Measurements from ENCODE around the gene PEPD.

PEPD gene

GRCh38 chr19:33435706-33436359 is 85.8 kb downstream of the PEPD start:
- no peak for DNase-seq

DNA sequence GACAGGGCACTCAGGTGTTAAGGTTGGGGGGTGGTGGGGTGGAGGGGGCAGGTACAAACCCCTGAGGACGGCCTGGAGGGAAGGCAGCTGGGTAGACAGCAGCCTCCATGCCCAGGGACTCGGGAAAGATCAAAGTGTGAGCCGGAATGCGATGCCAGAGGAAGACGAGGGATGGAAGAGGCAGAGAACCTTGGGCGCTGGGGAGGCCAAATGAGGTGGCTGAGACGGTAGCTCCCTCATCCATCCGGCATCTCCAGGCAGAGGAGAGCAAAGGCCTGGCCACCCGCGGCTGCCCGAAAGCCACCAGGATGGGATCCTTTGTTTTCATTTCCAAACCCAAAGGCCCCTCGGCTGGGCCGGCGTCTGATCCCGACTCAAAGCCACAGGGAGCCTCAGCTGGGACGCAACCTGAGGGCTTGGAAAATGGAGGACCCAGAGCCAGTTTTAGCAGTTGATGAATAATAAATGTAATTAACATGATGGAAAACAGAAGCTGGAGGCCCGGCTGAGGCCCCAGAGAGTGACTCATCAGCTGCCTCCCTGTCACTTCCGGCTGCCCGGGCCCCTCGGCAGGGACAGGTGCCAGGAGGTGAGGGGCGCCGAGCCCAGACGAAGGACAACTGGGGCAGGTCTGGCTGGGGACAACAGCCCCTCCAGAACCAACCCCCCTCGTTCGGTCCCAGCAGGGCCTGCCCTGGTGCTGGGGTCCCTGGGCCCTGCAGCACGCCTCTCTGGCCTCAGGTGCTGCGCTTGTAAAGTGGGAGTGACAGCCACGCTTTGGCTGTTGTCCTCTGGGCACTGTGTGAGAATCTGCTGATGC is 86.5 kb downstream of the PEPD start:
- DNase-seq, result peak; percentile 58

- no peak for DNase-seq
Measured at GRCh38 chr19:33434069-33434885, 87.3 kb downstream of the PEPD start.

DNA sequence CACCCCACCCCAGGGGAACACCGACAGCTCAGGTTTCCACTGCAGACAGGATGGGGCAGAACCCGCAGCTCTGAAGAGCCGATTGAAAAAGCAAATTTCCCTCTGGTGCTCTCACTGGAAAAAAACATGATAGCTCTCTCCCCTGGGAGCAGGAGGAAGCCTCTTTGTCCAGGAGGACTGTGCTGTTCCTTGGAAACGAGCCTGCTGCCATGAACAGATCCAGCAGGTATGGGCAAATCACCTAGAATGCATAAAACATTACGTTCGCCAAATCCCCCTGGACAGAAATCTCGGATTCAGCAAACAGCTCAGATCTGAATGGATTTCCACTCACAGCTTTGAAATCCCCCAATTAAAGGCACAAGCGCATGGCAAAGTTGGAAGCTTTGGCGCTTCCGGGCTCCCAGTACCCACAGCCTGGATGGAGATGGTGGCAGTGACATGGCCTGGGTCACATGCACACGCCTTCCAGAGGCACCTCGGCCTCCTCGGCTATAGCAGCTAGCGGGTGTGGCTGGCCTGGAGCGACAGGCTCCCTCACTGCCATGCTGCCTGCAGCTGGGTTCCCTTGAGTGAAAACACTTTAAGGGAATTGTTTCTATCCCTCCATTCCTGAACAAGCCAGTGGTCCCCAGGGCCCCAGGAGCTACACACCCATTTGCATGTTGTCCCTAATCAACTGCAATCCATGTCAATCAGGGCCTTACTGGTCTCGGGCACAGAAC is 89.0 kb downstream of the PEPD start:
- DNase-seq, result no peak

GRCh38 chr19:33432015-33432414 is 89.6 kb downstream of the PEPD start:
- DNase-seq, result no peak

- DNase-seq, result peak; percentile 55
Measured at GRCh38 chr19:33430674-33431277, 90.8 kb downstream of the PEPD start.

DNA sequence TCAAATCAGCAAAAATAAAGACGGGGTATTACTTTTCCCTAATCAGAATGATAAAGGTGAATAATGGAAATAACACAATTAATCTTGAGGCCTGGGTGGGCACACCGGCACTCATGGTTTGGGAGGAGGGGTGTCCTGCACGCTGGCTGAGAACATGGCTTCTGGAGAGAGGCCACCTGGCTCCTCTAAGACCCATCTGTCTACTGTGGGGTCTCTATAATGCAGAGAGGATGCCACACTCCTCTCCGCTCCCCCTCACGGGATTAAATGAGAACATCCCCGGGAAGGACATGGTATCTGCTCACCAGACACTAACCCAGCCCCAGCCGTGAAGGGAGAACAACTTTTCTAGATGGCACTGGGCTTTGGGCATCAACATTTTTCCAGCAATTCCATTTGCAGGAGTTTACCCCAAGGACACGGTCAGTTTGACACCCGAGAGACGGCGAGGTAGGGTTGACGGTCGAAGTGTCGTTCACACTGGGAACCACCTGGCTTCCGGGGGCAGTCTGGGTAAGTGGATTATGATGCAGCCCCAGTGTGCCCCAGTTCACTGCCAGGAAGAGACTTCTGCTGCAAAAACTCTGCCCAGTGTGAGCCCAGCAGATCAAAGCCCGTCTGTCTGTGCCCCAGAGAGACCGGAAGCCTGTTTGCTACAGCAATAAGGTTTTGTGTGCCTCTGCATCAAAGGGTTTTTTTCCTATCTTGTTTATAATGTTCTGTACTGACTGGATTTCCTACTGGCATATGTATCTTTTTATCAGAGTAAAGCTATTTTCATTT is 91.5 kb downstream of the PEPD start:
- no peak for DNase-seq

- no peak for DNase-seq
Measured at GRCh38 chr19:33428627-33429125, 92.9 kb downstream of the PEPD start.

- DNase-seq, result no peak
Measured at GRCh38 chr19:33427801-33428626, 93.6 kb downstream of the PEPD start.

DNA sequence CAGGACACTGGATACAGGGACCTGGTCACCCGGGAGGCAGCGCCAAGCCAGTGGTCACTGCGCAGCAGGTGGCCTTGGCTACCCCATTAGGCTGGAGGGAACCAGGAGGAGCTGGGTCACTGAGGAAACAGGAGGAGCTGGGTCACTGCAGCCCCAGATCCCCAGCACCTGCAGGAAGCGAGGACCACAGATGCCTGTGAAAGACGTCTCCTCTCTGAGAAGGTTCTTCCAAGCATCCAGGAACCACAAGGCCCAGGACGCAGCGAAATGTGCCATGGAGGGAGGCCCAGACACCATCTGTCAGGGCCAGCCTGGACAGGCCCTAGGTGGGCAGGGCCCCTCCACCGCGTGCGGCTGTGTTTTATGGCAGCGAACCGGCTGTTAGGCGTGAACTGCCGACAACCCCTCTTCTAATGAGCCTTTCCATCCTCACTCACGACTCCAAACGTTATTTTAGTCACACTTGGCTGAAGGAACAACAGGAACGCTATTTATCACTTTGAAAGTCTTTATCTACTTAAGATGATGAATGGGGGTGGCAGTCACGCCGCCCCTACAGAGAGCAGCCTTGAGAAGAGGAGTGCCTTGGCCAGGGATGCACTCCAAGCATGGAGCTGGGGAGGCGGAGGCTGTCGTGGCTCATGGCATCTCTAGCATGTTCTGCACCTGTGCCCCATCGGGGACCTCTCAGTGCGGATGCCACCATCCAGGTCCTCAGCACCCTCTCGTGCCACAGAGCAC is 94.8 kb downstream of the PEPD start:
- DNase-seq, result no peak

GRCh38 chr19:33424181-33424580 is 97.4 kb downstream of the PEPD start:
- no peak for DNase-seq

GRCh38 chr19:33422369-33423180 is 99.0 kb downstream of the PEPD start:
- DNase-seq, result no peak

DNA sequence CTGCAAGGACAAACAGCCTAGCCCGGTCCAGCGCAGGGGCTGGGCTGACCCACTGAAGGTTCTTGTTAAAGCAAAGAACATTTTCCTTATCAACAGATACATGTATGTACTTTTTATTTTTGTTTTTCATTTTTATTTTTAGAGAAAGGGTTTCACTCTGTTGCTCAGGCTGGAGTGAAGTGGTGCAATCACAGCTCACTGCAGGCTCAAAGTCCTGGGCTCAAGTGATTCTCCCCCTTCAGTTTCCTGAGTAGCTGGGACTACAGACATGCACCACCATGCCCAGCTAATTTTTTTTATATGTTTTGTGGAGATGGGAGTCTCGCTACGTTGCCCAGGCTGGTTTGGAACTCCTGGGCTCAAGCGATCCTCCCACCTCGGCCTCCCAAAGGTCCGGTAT is 100.2 kb downstream of the PEPD start:
- DNase-seq, result no peak

DNA sequence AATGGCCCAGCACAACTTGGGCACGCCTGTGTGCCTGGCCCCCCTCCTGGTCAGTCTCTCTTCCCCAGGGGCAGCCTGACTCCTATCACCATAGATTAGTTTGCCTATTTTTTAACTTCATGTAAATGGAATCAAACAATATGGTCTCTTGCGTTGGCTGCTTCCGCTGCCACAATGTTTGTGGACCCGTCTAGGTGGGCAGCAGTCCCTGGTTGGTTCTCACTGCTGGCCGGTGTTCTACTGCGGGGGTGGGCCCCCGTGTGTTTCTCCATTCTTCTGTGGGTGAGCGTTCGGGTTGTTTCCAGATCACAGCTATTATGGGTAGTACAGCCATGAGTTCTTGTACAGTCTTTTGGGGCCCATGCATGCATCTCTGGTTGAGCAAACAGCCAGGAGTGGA is 100.8 kb downstream of the PEPD start:
- DNase-seq, result no peak

GRCh38 chr19:33419788-33420130 is 101.8 kb downstream of the PEPD start:
- no peak for DNase-seq

DNA sequence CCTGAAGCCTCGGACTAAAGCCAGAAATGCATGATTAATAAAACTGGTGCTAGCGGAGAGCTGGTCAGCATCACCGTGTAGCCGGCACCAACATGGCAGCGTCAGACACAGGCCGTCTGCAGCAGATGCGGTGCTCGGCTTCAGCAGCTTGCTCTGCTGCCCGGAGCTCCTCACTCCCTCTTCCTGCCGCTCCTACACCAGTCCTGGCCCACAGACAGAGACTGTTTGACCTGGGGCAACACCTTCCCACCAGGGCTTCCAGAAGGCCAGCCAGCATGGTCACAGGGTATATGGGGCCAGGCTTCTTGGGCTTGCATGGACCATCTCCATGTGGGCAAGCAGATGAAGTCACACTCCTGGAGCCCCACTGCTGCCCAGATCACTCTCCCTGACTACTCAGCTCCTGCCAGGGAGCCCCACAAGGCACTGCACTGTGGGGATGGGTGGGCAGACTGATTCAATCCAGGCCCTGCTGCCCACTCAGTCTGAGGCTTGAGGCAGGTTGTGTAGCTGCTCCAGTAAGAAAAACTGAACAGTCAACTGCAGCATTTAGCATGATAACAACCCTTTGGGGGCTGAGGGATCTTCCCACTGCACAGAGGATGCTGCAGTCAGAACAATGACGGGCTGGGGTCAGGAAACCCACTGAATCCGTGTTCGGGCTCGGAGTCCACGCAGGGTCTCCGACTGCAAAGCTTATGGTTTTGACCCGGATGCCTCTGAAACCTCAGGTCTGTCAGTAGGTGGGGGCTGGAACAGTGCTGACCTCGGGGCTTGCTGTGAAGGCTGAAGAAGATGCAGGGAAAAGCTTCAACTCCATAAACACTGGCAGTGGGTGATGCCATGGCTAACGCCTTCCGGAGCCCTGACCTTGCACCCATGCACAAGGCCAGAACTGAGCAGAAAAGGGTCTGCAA is 102.5 kb downstream of the PEPD start:
- no peak for DNase-seq

DNA sequence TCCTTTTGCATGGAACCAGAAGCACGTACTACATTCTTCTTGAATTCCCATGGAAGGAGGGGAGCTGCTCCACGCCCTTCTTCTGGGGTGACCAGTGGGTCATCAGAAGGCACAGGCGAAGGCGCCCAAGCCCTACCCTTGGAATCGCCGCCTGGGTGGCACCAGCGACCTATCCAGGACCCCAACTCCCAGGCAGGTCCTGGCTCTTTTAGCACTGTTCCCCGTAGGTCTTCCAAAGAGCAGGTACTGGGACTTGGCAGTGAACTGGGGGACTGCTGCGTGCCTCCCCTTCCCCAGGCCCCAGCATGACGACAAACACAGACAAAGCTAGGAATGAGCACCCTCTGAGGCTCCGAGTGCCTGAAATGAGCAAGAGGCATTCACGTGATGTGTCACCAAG is 103.1 kb downstream of the PEPD start:
- no peak for DNase-seq

GRCh38 chr19:33417751-33418150 is 103.8 kb downstream of the PEPD start:
- DNase-seq, result no peak
